ENCODE measurements around the gene TFF3.

DNA sequence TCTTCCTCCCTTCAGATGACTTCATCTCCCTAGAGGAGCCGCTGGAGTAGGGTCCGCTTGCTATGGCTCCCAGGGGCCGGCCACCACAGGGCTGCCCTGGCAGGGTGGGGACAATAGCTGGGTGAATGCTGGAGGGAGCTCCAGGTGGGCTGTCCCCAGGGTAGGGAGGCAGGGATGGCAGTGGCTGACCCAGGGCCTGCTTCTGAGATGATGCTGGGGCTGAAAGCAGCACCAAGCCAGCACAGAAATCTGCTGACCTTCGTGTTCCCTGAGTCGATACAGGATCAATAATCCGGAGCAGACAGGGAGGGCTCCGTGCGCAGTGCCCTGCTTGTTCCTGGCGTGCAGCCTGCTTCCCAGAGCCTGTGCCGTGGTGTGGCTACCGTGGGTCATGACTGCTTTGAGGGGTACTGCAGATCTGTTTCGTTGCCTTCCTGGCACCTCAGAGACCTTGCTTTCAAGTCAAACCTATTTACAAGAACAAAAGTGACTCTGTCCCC, 34.0 kb downstream of the TFF3 start:
- no peak for TF ChIP-seq POLR2AphosphoS5 (IDR thresholded peaks at IDR 0.05)
- TF ChIP-seq, protein P1, sequence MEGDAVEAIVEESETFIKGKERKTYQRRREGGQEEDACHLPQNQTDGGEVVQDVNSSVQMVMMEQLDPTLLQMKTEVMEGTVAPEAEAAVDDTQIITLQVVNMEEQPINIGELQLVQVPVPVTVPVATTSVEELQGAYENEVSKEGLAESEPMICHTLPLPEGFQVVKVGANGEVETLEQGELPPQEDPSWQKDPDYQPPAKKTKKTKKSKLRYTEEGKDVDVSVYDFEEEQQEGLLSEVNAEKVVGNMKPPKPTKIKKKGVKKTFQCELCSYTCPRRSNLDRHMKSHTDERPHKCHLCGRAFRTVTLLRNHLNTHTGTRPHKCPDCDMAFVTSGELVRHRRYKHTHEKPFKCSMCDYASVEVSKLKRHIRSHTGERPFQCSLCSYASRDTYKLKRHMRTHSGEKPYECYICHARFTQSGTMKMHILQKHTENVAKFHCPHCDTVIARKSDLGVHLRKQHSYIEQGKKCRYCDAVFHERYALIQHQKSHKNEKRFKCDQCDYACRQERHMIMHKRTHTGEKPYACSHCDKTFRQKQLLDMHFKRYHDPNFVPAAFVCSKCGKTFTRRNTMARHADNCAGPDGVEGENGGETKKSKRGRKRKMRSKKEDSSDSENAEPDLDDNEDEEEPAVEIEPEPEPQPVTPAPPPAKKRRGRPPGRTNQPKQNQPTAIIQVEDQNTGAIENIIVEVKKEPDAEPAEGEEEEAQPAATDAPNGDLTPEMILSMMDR (IDR thresholded peaks at IDR 0.05) = no peak
